GM18873 (cell line): ENCODE measurements around the gene CCDC187.
"Not testable (repeated sequence)": the region's sequence is repeated elsewhere in the genome, so short reads cannot be mapped to it uniquely, and the experiment has no call there.

Experiments used
- ATAC-seq: cut with Tn5 transposase; IDR thresholded peaks from one replicate; pipeline ENCODE4 v1.9.1; 2021; ENCODE audit warnings: mild to moderate bottlenecking, moderate library complexity, moderate number of reproducible peaks; ENCODE audit not compliant: unreplicated experiment, low FRiP score

CCDC187 gene

GRCh38 chr9:136246849-136247550 is 56.9 kb downstream of the CCDC187 start:
- no peak for ATAC-seq

- ATAC-seq: no peak
Observed at GRCh38 chr9:136245219-136246150, 58.4 kb downstream of the CCDC187 start, which contains the start of gene QSOX2. QSOX2 (minus strand) TSS chr9:136245812; CDS start chr9:136245803, 9 bp downstream.

GRCh38 chr9:136244969-136245218 is 59.0 kb downstream of the CCDC187 start:
- no peak for ATAC-seq

- ATAC-seq: no peak
Observed at GRCh38 chr9:136244122-136244968, 59.5 kb downstream of the CCDC187 start.

DNA sequence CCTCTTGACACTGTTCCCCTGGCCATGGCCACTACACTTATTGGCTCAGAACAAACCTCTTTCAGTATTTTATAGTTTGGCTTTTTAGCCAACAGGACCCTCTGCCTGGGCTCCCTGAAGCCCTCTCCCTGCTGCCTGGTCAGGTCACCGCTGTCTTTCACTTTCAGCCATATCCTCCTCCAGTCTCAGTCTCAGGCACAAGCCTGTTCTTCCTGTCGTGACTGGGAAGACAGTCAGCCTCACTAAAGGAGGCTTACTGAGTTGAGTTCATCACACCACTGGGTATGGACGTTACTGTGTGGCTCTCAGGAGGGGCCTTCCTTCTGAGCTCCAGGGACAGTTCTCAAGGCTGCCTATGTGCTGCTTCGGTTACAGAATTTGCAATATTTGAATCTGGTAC is 60.3 kb downstream of the CCDC187 start:
- ATAC-seq: no peak

GRCh38 chr9:136242918-136243525 is 60.9 kb downstream of the CCDC187 start:
- no peak for ATAC-seq

- ATAC-seq: no peak
Observed at GRCh38 chr9:136242248-136242647, 61.6 kb downstream of the CCDC187 start.

- no peak for ATAC-seq
Observed at GRCh38 chr9:136241542-136241941, 62.4 kb downstream of the CCDC187 start.

DNA sequence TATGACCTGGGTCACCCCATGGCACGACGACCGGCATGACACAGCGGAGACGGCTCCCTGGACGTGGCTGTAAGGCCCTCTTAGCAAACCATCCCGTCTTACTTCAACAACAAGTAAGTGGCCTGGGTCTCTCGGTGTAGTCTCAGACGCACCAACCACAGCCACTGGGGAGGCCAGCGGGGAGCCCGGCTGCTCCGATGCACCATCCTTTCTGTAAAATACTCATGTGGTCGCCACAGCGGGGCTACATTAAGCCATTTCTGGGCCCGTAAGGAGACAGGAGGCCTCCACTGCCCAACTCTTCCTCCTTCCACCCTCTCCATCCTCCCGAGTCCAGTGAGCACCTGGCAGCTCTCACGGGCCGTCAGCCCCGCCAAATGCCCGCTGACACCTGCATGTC is 63.0 kb downstream of the CCDC187 start:
- ATAC-seq: no peak

DNA sequence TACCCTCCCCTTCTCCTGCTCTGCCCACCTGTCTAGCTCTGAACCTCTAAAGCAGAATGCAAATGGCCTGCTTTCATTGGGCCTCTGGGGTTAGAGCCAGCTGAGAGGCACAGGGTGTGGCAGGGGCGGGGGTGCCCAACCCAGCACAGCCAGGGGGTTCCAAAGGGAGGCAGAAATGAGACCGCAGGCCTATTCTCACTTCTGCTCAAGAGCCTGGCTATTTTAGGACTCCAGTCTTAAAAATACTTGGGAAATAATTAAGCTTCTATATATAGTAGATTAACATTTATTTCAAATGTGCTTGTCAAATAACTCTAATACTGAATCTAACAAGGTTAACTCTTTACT is 63.9 kb downstream of the CCDC187 start:
- ATAC-seq: no peak

DNA sequence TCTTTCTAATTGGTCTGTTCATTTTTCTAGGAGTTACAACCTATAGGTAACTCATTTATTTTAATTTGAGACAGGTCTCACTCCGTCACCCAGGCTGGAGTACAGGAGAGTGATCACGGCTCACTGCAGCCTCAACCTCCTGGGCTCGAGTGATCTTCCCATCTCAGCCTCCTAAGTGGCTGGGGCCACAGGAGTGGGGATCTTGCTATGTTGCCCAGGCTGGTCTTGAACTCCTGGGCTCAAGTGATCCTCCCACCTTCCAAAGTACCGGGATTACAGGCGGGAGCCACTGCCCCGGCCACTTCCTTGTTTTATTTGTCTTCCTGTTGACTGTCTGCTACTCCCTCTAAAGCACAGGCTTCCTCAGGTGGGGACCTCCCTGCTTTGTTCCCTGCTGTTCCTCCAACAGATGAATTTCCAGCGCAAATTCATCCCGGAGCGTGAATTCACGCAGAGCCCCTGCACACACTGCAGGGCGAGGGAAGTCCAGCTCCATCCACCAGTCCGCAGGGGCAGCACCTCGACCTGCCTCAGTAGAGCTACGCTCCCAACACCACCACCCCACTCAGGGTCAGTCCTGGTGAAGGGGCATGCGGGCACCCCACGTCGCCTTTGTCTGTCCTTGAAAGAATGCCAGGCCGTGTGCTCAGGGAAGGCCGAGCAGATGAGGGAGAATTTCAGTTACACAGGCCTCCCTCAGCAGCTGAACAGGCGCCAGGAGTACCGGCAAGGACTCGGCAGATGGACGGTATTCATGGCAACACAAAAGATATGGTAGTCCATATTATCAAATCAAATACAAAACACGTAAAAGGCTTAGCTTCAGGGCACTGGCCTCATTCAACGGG is 64.5 kb downstream of the CCDC187 start:
- no peak for ATAC-seq

GRCh38 chr9:136238342-136238732 is 65.6 kb downstream of the CCDC187 start:
- no peak for ATAC-seq

DNA sequence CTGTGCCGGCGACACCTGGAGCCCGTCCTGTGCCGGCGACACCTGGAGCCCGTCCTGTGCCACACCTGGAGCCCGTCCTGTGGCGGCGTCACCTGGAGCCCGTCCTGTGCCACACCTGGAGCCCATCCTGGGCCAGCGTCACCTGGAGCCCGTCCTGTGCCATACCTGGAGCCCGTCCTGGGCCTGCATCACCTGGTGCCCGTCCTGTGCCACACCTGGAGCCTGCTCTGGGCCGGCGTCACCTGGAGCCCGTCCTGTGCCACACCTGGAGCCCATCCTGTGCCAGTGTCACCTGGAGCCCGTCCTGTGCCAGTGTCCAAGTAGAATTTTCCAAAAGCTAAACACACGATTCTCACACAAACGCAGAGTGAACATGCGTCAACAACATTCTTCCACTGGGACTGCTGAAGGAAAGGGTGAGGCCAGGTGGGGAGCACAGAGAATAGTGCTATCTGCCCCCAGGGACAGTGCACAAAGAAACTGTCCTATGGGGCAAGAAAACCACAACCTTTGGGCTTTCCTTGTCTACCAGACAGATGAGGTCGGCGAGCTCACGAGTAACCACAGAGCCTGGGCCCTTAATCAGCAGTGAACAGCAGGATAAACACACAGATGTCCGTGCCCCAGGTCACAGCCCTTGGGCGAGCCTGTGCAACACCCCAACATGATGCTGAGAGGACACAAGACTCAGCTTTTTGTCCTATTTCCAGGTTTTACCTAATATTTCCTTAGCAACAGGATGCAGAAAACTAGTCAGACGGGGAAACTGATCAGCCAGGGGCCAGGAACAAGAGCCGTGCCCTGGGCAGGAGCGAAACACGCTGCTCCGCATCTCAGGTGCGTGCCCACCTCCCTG is 66.2 kb downstream of the CCDC187 start:
- ATAC-seq: no peak

- not testable (repeated sequence) for ATAC-seq
Observed at GRCh38 chr9:136236471-136237410, 67.2 kb downstream of the CCDC187 start.

GRCh38 chr9:136235709-136236455 is 68.0 kb downstream of the CCDC187 start:
- no peak for ATAC-seq

GRCh38 chr9:136235171-136235570 is 68.7 kb downstream of the CCDC187 start:
- ATAC-seq: no peak

DNA sequence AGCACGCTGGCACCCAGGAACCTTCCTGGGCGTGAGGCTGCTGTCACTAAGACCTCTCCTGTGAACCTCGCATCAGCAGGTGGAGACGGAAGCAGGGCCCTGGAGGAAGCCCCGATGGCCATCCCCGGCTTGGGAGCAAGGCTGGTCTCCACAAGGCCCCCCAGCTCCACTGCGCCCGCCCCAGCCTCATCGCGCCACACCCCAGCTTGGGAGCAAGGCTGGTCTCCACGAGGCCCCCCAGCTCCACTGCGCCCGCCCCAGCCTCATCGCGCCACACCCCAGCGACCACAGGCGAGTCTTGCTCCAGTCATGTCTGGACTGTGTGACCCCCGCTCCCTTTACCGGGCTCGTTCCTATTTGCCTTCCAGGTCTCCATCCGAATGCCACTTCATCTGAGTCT is 69.3 kb downstream of the CCDC187 start:
- ATAC-seq: no peak
